ENCODE measurements around the gene IMMP1L. TPM values are rescaled to one million over a fixed set of nuclear protein-coding genes. Genes with fewer than 3 reads are reported as not detected.

Gene IMMP1L
- total RNA-seq, 4 donors from 2014 or later, result 8.0 to 32.3 (median 19.2) TPM

GRCh38 chr11:31477528-31478222 is 31.7 kb downstream of the IMMP1L start:
- DNase-seq (ENCODE audit: low spot score), result no peak
- no peak for TF ChIP-seq CTCF (IDR thresholded peaks at IDR 0.05)
- no peak for ATAC-seq (ENCODE audit: low FRiP score)

GRCh38 chr11:31474083-31474482 is 35.3 kb downstream of the IMMP1L start:
- TF ChIP-seq CTCF (IDR thresholded peaks at IDR 0.05), result no peak
- no peak for ATAC-seq (ENCODE audit: low FRiP score)
- no peak for DNase-seq (ENCODE audit: low spot score)

GRCh38 chr11:31464436-31464835 is 45.0 kb downstream of the IMMP1L start:
- ATAC-seq (ENCODE audit: low FRiP score) (no peak), DNase-seq (ENCODE audit: low spot score) (no peak)
- TF ChIP-seq CTCF (IDR thresholded peaks at IDR 0.05), result no peak

- ATAC-seq (ENCODE audit: low FRiP score) (no peak), DNase-seq (ENCODE audit: low spot score) (no peak)
- TF ChIP-seq CTCF (IDR thresholded peaks at IDR 0.05), result no peak
Measured at GRCh38 chr11:31455177-31455576, 54.2 kb downstream of the IMMP1L start.

GRCh38 chr11:31450841-31451240 is 58.6 kb downstream of the IMMP1L start:
- no peak for TF ChIP-seq CTCF (IDR thresholded peaks at IDR 0.05)
- no peak for ATAC-seq (ENCODE audit: low FRiP score)
- no peak for DNase-seq (ENCODE audit: low spot score)

GRCh38 chr11:31449040-31449439 is 60.4 kb downstream of the IMMP1L start:
- no peak for ATAC-seq (ENCODE audit: low FRiP score)
- TF ChIP-seq CTCF (IDR thresholded peaks at IDR 0.05), result no peak
- DNase-seq (ENCODE audit: low spot score), result no peak

GRCh38 chr11:31445621-31446020 is 63.8 kb downstream of the IMMP1L start:
- TF ChIP-seq CTCF (IDR thresholded peaks at IDR 0.05), result no peak
- no peak for DNase-seq (ENCODE audit: low spot score)
- no peak for ATAC-seq (ENCODE audit: low FRiP score)
